Loucy (cell line): ENCODE data around the gene ADAMTS10.
A peak's percentile ranks its signal among the peaks of the same experiment; 100 is the strongest.

Source experiments
- H2AFZ ChIP-seq: fragments of 200-600 bp; sonication (generic); 2 replicates; pipeline ENCODE4 v1.6.0; 2016; ENCODE audit warnings: antibody characterized with exemption, mild to moderate bottlenecking, low read length, moderate library complexity
- H3F3A ChIP-seq: fragments of 200-600 bp; 2 replicates; pipeline ENCODE4 v1.6.0; 2016; ENCODE audit warnings: antibody characterized with exemption, low read depth, mild to moderate bottlenecking
- H3K27me3 ChIP-seq: fragments of 200-600 bp; sonication (generic); 2 replicates; pipeline ENCODE4 v1.6.1; 2014; ENCODE audit warnings: low read length, mild to moderate bottlenecking; ENCODE audit not compliant: insufficient read depth, poor library complexity, severe bottlenecking
- H3K36me3 ChIP-seq: fragments of 200-600 bp; sonication (generic); 2 replicates; pipeline ENCODE4 v1.6.1; 2016; ENCODE audit warnings: low read length; ENCODE audit not compliant: insufficient read depth
- H3K4me1 ChIP-seq: fragments of 200-600 bp; sonication (generic); 2 replicates; pipeline ENCODE4 v1.5.1; 2014; ENCODE audit warnings: low read length, mild to moderate bottlenecking; ENCODE audit not compliant: insufficient read depth, poor library complexity, severe bottlenecking
- H3K4me2 ChIP-seq: fragments of 200-600 bp; sonication (generic); 2 replicates; pipeline ENCODE4 v1.6.0; 2014; ENCODE audit warnings: antibody characterized with exemption, low read length, low read depth, mild to moderate bottlenecking; ENCODE audit not compliant: poor library complexity, severe bottlenecking
- H3K4me3 ChIP-seq: fragments of 200-600 bp; sonication (generic); 2 replicates; pipeline ENCODE4 v1.5.1; 2014; ENCODE audit warnings: low read length, mild to moderate bottlenecking, mixed read lengths; ENCODE audit not compliant: poor library complexity, severe bottlenecking
- H3K79me2 ChIP-seq: fragments of 200-600 bp; sonication (generic); 2 replicates; pipeline ENCODE4 v1.6.1; 2014; ENCODE audit warnings: low read length; ENCODE audit not compliant: insufficient read depth
- H3K9ac ChIP-seq: fragments of 200-600 bp; sonication (generic); 2 replicates; pipeline ENCODE4 v1.6.0; 2014; ENCODE audit warnings: mild to moderate bottlenecking, low read depth, low read length, moderate library complexity; ENCODE audit not compliant: poor library complexity, severe bottlenecking
- H3K9me2 ChIP-seq: fragments of 200-600 bp; sonication (generic); replicated peaks from 2 replicates; pipeline ENCODE4 v1.6.1; 2016; ENCODE audit warnings: low read depth, low read length, mixed read lengths
- H3K9me3 ChIP-seq: fragments of 200-600 bp; sonication (generic); 2 replicates; pipeline ENCODE4 v1.6.1; 2014; ENCODE audit warnings: mild to moderate bottlenecking, antibody characterized with exemption, low read length, low read depth; ENCODE audit not compliant: insufficient read depth
- H4K20me1 ChIP-seq: fragments of 200-600 bp; sonication (generic); 2 replicates; pipeline ENCODE4 v1.6.0; 2014; ENCODE audit warnings: antibody characterized with exemption, low read length, mild to moderate bottlenecking; ENCODE audit not compliant: insufficient read depth, poor library complexity, severe bottlenecking
- CTCF ChIP-seq: fragments of 200-600 bp; sonication (generic); conservative IDR thresholded peaks from 2 replicates; pipeline ENCODE4 v1.5.1; 2014; ENCODE audit warnings: mild to moderate bottlenecking, antibody characterized with exemption, low read length
- EZH2phosphoT487 ChIP-seq: fragments of 200-600 bp; IDR thresholded peaks from 2 replicates; pipeline ENCODE4 v1.6.1; 2018; ENCODE audit warnings: antibody characterized with exemption, mild to moderate bottlenecking, moderate library complexity, borderline replicate concordance

ADAMTS10 gene

GRCh38 chr19:8571006-8571411 lies 39.5 kb downstream of the ADAMTS10 start:
- TF ChIP-seq CTCF (no peak), EZH2phosphoT487 (no peak)
- H3K9me3 ChIP-seq: no peaks in the 10 kb centered on the region
- peak overlapping the region; percentile 91 for H3K4me2 ChIP-seq
- peak overlapping the region; percentile 81 for H3K9ac ChIP-seq
- peak overlapping the region; percentile 69 for H3K4me3 ChIP-seq
- no peak overlapping the region for H2AFZ ChIP-seq
- no peaks in the 10 kb centered on the region for H3K36me3 ChIP-seq
- peaks cover 79% of the 10 kb centered on the region for H3K4me1 ChIP-seq
- H3F3A ChIP-seq: 0 out of 2 replicates have a peak, but pooled peaks cover 6% of the 10 kb centered on the region
- H3K79me2 ChIP-seq: peaks cover 79% of the 10 kb centered on the region
- no peaks in the 10 kb centered on the region for H3K9me2 ChIP-seq
- no peaks in the 10 kb centered on the region for H4K20me1 ChIP-seq
- H3K27me3 ChIP-seq: no peaks in the 10 kb centered on the region

DNA sequence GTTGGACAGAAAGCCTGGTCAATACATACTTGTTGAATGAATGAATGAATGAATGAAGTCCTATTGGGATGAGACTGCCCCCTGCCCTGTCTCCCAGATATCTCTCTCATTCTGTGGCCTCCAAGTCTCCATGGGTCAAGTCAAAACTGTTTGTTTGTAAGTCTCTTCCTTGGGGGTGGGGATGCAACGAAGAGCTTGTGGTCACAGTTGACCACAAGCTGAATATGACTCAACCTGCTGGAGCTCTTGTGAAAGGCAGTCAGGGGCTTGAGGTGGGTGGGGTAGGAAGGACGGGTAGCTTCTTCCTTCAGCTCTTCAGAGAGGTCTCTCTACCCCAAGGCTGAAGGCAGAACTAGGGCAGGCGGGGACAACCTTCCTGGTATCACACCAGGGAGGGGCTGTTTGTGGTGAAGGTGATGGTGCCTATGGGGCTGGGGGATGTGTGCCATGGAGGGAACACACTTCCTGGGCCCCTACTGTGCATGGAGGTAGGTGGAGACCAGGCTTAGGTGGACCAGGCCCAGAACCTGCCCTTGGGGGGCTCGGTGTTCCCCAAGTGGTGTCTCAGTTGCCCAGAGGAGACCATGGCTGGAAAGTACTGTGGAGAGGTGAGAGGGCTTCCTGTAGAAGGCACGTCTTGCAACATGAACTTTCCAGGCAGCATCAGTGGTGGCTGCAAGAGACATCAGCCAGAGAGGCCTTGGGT lies 41.3 kb downstream of the ADAMTS10 start:
- H3F3A ChIP-seq: 0 out of 2 replicates have a peak, but pooled peaks cover 6% of the 10 kb centered on the region

GRCh38 chr19:8567522-8568172 lies 42.9 kb downstream of the ADAMTS10 start:
- 0 out of 2 replicates have a peak, but pooled peaks cover 6% of the 10 kb centered on the region for H3F3A ChIP-seq
- peaks cover 49% of the 10 kb centered on the region for H3K79me2 ChIP-seq
- H3K27me3 ChIP-seq: no peaks in the 10 kb centered on the region
- H3K9me3 ChIP-seq: no peaks in the 10 kb centered on the region
- no peak overlapping the region for H3K4me2 ChIP-seq
- no peaks in the 10 kb centered on the region for H4K20me1 ChIP-seq
- H3K4me1 ChIP-seq: peaks cover 48% of the 10 kb centered on the region
- no peaks in the 10 kb centered on the region for H3K36me3 ChIP-seq
- H3K9ac ChIP-seq: peak overlapping the region; percentile 3
- H3K9me2 ChIP-seq: no peaks in the 10 kb centered on the region
- TF ChIP-seq CTCF (no peak), EZH2phosphoT487 (no peak)
- no peak overlapping the region for H2AFZ ChIP-seq
- H3K4me3 ChIP-seq: no peak overlapping the region

More for the DNA sequence above, 41.3 kb downstream of the ADAMTS10 start:
- peaks cover 64% of the 10 kb centered on the region for H3K79me2 ChIP-seq
- peak overlapping the region; percentile 81 for H3K9ac ChIP-seq
- H3K4me3 ChIP-seq: peak overlapping the region; percentile 69
- peak overlapping the region; percentile 91 for H3K4me2 ChIP-seq
- H3K9me2 ChIP-seq: no peaks in the 10 kb centered on the region
- H3K36me3 ChIP-seq: no peaks in the 10 kb centered on the region
- no peak overlapping the region for H2AFZ ChIP-seq
- H4K20me1 ChIP-seq: no peaks in the 10 kb centered on the region
- no peaks in the 10 kb centered on the region for H3K9me3 ChIP-seq
- H3K27me3 ChIP-seq: no peaks in the 10 kb centered on the region
- no peak; the same call in 1 of the 2 replicates for TF ChIP-seq CTCF
- peaks cover 62% of the 10 kb centered on the region for H3K4me1 ChIP-seq
